KG1 (cell line): ENCODE results near the gene FANK1.

Experiments used
- DNase-seq: peaks from one replicate; lab custom pipeline; 2025; lab: John Stamatoyannopoulos, UW

Gene FANK1, protein sequence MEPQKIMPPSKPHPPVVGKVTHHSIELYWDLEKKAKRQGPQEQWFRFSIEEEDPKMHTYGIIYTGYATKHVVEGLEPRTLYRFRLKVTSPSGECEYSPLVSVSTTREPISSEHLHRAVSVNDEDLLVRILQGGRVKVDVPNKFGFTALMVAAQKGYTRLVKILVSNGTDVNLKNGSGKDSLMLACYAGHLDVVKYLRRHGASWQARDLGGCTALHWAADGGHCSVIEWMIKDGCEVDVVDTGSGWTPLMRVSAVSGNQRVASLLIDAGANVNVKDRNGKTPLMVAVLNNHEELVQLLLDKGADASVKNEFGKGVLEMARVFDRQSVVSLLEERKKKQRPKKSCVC

DNA sequence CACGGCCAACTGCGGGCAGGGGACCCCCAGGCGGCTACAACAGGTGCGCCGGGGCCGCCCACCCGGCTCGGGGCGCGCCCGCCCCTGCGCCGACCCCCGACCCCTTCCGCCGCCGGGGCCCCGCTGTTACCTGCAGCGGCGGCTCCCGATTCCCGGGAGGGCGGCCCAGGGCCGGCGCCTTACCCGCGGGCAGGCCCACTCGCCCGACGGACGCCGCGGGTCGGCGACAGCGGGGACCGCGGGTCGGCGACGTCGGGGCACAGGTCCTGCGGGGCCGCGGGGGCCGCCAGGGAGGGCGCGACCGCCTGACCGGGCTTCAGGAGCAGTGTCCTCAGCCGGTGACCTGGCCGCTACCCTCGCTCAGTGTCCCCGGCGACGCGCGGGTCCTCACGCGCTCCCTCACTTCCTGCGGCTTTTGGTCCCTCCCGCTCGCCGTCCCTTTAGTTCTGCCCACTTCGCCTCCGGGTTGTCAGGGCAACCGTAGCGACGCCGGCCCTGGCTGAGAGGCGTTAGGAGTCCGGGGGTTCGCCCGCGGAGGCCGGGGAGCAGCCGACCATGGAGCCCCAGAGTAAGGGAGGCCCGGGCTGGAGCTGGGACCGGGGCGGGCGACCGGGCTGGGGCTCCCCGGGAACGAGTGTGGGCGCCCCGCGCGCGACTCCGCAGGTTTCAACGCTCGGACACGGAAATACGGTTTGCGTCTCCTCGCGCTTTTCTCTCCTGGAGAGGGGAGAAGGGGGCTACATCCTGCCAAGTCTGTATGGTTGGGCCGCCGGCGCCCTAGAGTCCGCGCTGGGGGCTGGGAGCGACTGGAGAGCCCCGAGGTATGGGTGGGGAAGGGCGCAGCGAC is at the start of gene FANK1:
TSS of gene FANK1 (plus strand) at position 477 of the 847 bp plus-strand sequence. CDS start at position 556, 79 bp downstream.
- DNase-seq = peak; percentile 35

DNA sequence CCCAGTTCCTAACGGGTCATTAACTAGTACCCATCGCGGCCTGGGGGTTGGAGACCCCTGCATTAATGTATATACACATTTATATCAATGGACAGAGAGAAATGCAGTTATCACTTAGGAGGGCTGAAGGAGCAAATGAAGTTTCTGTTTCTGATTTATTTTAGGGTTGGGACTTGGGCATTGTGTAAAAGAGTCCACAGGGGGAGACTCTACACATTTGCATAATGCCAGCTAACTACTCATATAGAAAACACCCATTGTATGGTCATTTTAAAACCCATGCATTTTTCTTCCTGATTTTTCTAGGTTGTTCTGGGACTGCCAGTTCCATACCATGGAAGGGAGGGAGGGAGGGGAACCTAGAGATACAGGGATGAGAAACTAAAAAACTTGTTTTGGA is 49.5 kb upstream of the FANK1 start:
- no peak for DNase-seq

DNA sequence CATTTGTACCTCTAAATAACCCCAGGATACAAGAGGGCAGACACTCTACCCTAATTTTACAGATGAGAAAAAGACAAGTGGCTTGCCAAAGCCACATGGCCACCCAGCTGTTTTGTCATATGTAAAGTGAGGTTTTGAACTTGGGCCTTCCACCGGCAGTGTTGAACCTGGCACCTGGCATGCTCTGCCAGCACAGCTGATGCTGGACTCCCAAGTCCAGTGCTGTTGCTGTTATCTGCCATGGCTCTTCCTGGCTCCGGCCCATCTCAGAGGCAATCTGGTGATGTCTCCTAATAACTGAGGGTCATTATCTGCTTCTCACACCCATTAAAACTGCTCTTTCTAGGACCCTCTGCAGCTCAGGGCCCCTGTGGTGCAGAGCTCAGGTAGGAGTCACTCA is 48.0 kb upstream of the FANK1 start:
- no peak for DNase-seq

DNA sequence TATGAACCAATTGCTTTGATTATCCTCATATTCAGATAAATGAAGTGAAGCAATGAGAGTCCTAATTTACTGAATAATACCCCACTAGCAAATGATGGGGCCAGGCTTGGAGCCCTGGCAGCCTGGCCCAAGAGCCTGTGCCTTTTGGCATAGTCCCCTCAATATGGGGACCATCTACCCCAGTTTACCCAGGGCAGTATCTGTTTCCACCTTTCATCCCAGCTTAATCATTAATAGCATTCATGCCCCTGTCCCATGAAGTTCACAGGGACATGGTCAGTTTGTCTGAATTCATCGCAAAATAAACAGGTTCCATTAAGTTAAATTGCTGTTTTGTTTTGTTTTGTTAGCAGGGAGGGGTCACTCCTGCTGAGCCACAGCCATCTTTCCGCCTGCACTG is 47.5 kb upstream of the FANK1 start:
- DNase-seq = no peak

DNA sequence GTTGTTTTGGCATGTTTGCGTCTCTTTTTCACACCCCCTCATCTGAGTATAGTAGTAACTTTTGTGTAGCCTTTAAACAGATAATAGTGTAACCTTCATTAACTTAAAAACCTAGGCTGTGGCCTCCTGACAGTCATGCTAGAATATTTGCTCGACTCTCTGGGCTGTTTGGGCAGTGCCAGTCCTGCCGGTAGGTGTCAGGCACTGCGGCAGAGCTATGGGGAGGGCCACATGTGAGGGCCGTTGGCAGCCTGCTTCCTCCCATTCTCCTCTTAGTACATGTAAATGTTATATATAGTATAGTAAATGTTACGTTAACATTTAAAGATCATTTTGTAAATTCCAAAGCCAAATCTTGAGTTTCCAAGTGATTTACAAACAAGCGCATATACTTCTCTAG is 46.9 kb upstream of the FANK1 start:
- DNase-seq = no peak

DNA sequence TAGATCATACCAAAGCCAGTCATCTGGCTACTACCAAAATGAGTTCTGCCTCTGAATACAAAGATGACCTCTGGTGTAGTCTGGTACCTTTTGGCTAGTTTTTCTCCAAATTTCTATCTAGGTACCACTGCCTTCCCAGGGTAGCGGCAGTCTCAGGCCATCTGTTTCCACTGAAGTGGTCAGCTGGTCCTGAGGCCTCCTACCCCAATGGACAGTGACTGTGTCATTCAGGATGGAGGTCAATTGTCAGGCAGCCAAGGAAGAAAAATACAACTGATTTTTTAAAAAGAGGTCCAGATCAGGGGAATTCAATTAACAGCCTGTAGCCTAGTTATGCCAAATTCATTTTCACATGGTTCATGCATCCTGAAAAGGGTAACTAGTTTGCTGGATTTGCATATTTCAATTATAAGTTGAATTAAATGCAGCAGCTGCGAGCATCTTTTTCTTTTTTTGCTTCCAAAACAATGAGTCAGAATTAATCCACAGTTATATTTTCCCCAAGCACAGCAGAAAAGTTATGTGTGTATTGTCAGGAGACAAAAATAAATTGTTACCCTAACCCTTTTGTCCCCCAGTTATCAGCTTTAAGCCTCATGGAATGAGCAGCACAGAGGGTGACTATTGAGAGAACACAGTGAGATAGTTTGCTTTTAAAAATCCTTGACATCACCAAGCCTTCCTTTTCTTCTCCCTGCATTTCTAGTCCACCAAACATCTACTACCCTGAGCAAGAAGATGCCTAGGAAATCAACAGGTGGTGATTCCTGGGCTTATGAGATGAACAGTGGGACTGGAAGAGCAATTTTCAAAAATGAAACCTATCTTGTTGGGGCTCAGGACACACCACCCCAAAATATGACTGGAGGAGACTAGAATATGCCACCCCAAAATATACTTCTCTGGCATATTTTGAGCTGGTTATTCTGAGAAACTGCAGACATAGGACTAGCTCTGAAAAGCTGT is 45.3 kb upstream of the FANK1 start:
- DNase-seq = no peak

DNA sequence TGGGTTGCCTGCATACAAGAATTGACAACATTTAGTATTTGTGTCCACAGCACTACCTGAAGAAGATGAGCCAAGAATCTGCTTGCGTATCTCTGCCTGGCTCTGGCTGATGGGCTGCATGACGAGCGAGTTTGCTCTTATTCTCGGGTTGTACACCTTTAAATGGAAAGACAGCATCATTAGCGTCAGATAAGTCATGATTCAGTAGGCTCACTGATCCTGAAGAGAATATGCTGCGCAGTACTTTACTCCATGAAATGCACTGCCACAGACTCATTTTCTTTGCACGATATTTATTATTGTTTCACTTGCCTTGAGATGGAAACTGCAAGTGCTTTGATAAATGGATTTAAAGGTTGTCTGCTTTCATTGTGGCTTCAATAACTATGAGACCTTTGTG is 43.9 kb upstream of the FANK1 start:
- DNase-seq = no peak

DNA sequence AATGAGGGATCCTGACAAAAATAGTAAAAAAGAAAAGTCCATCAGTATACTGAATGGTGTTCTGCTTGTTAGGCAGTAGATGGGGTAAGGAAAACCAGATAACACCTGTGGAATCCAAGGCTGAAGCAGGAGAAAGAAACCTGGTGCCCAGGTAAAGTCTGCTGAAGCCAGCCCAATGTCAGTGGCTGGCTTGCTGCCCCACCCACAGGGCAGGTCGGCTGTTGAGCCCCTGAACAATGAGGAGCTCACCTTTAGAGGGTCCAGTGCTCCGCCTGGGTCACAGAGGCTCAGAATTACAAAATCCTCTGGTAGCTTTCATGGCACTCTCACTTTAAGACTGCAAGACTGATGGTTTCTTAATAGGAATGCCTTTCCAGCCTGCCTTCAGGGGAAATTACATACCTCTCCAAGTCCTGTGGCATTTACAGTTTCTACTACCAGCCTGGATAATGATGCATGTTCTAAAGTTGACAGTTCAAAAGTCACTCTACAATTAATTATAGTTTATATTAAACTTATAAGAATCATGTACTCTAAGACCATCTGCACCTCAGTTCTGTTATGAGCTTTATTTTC is 39.1 kb upstream of the FANK1 start:
- no peak for DNase-seq

DNA sequence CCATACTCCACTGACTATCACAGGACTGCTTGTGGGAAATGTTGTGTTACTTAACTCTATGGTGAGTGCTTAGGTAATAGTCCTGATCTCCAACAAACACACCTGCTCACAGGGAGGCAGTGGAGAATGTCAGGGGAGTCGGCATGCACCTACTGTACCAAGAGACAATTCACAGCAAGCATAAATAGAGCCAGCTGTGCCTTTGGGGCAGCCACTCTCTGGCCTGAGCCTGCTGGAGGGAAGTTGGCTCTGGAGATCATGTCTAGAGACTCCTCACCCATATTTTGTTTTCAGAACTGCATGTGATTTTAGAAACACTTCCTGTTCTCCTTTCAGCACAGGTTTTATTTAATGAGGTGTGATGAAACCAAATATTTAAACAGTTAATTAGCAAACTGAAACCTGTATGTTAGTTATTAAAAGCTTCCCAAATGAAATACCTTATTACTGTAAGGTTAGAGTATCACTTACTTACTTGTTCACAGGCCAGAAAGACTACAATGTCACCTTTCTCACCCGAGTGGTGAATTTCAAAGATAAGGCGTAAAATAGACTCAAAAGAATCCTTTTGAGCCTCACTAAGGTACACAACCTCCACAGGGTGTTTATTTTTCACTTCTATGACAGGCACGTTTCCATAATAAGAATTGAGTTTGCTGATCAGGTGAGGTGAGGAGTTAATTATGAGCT is 37.1 kb upstream of the FANK1 start:
- no peak for DNase-seq

DNA sequence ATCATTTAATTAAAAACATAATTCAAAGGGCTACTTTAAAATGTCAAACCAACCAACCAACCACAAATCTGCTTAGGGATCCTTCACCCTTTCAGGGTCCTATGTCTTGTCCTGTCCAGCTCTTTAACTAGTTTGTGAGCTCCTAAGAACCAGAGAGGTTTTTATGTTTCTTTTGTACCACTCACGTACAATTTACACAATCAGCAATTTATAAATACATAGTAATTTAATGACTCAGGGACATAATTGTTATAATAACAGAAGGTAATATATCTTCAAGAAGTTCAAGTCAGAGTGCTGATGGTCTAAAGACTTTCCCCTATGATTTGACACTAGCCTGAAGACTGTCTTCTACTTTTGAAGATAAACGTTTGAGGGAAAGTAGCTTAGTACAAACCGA is 31.2 kb upstream of the FANK1 start:
- no peak for DNase-seq

DNA sequence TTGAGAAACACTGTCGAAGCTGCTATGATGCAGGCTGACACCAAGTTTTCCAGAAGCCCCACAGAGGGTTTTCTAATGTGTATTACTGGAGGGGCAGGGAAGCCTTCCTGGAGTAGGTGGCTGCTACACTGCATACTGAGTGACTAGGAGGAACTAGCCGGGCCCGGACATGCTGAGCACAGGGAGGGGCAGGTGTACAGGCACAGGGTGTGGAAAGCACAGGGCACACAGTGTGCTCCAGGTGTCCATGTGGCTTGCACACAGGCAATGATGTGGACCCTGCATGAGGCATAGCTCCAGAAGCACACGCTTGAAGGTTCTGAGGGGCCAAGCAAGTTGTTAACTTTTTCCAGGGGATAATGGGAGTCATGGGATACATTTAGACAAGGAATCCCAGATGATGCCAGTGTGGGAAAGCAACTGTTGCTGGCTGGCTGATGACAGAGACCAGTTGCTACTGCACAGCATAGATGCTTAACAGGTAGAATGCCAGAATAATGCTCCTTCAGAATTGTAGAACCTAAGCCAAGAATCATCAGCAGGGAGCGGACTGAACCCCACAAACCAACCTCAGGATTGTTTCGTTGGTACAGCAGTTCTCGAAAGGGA is 29.8 kb upstream of the FANK1 start:
- DNase-seq = no peak

DNA sequence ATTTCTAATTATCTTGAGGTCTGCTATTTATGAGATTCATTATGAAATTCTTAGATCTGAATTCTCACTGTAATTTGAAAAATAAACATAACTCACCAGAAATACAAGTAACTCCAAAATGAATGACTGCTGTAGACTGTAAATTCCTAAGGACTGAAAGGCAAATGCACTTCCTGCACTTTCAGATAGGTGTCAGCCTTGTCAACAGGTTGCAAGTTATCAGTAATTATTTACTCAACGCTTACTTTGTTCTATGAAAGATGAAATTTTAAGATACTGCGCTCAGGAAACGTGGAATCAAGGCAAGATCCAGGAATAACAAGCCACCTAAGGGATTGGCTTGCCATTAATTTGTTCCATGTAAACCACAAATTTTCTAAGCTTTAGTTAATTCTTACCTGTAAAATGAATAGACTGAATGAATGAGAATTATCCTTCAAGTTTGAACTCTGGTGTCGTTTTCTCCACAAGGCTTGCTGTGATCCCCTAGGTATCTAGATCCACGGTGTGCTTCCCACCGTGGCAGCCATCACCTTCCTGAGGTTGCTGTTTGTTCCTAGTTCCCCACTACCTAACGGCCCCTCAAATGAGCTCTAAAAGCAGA is 27.9 kb upstream of the FANK1 start:
- no peak for DNase-seq

DNA sequence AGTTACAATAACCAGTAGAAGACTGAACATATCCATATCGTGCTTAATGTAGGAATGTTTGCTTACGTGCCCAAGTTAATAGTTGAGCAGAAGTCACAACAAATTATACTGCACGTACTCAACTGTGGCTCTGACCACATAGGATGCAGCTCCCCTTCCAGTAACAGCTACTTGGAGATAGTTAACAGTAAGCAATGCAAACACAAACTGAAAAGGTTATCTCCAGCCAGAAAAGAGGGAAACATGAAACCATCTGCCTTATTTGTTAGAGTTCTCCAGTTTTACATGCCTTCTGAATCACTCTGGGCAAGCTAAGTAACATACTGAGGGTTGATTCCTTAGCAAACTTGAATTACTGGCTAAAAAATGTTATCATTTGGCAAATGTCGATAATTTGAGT is 25.0 kb upstream of the FANK1 start:
- no peak for DNase-seq

DNA sequence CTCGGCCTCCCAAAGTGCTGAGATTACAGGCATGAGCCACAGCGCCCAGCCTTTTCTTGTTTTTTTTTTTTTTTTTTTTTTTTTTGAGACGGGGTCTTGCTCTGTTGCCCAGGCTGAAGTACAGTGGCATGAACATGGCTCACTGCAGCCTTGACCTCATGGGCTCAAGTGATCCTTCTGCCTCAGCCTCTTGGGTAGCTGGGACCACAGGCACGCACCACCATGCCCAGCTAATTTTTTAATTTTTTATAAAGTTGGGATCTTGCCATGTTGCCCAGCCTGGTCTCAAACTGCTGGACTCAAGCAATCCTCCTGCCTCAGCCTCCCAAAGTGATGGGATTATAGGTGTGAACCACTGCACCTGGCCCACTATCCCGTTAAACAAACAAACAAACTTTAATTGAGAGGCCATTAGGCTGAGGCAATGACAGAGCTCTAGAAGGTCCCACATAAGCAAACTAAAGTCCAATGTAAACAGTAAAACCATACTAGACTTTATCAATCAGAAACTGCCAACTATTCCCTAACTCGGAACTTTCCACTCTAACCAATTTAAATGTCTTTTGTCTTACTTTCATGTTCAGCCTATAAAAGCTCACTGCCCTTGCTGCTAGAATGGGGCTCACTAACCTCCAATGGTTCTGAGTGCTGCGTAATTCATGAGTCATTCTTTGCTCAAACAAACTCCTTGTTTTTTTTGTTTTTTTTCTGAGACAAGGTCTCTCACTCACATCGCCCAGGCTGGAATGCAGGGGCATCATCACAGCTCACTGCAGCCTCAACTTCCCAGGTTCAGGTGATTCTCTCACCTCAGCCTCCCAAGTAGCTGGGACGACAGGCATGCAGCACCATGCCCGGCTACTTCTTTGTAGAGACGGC is 17.2 kb upstream of the FANK1 start:
- DNase-seq = no peak

DNA sequence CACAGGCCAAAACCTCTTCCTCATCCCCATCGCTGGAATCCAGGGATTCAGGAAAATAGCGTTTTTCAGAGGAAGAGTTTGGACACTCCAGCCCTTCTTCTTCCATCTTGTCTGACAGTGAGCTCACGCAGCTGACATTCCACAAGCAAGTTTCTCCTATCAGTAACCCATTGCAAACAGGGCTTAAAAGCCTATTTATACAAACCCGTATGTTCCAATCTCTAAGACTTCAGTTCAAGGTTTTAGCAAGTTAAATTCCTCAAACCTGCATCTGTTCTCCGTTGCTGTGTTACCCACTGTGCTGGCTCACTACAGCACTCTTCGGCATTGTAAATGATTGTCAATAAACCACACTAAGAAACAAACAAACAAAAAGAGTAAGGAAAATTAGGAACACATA is 15.6 kb upstream of the FANK1 start:
- no peak for DNase-seq

DNA sequence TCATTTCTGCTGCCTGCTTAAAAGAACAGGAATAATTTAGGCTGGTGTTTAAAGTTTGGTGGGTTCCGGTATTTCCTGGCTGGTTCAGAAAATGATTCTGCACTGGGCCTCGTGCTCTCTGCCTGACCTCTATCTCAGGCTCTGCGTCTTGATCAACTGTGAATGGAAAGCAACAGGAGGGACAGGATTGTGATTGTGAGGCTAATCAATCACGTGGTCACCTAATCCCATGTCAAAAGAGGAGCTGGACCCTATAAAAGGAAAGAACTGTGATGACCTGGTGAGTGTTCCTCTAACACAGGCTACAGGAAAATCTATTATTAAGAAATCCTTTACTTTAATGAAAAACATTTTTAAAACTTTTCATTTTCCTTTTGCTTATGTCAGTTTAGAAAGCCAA is 15.2 kb upstream of the FANK1 start, which contains the start of gene DHX32:
TSS of gene DHX32 (minus strand) at position 101 of the 400 bp plus-strand sequence. CDS start 468 bp downstream, outside the sequence.
- DNase-seq = no peak

DNA sequence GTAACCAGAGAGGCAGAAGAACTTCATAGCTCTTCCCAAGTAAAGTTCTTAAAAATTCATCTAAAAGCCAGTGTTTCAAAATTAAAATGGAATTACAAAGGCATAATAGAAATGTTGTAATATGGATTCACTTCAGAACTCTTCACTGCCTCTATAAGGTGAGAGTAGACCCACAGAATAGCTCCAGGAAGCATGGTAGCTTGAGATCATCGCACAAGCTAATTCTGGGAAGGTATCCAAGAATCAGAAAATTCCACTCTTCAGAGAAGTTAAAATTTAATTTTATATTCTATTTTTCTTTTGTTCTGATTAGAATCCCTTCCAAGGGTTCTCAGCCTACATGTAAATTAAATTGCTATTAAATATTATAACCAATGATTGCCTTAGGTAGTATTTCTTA is 13.8 kb upstream of the FANK1 start:
- DNase-seq = no peak

DNA sequence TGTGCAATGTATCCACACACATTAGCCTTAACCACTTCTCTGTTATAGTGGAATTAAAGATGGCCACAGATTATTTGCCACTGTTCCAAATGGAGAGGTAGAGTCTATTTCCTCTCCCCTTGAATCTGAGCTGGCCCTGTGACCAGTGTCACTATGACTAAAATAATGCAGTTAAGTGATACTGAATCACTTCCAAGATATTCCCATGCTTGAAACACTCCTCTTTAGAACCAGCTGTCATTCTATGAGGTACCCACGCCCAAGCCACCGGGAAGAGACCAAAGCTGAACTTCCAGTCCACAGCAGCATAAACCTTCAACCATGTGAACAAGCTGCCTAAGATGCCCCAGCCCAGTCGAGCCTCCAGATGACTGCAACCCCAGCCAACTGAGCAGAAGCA is 13.2 kb upstream of the FANK1 start:
- DNase-seq = no peak

DNA sequence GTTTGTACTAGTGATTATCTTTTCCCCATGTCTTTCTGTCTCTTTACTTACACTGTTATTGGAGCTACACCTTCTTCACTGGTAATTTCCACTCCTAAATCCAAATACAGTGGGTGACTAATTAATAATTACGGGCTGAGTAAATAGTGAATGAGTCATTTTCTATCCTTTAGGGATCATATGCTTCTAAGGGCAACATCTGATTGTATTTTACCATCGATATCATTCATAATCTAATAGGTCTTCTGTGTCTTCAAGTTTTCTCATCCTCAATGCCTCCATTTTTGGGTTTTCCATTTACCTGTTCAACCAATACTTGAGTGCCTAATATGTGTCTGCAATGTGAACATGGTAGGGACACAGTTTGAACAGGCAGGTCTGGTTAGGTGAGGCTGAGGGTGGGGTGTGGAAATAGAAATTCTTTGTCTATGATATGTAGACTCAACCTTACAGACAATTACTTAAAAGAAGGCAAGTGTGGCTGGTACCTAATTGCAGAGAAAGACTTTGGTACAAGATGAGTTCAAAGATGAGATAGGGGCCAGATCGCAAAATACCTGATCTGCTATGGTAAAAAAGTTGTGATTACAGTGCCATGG is 9.4 kb upstream of the FANK1 start:
- no peak for DNase-seq
